HEK293T (cell line): ENCODE measurements around the gene HPCAL1.

Source experiments
- CTCF ChIA-PET: fragments of 350-600 bp; formaldehyde crosslinking; extraction: SDS; loops from one replicate; lab custom pipeline; 2021; ENCODE audit warnings: antibody characterized with exemption, inconsistent platforms; lab: Yijun Ruan, JAX
- POLR2A ChIA-PET: fragments of 350-600 bp; formaldehyde crosslinking; extraction: SDS; loops from one replicate; lab custom pipeline; 2020; ENCODE audit warnings: antibody characterized with exemption, inconsistent platforms; lab: Yijun Ruan, JAX
- DNase-seq: peaks from one replicate; pipeline ENCODE4 v3.0.0; 2012; ENCODE audit warnings: mixed read lengths; ENCODE audit errors: extremely low spot score
- ARNT ChIP-seq: fragments of 450-650 bp; IDR thresholded peaks from 2 replicates; pipeline ENCODE4 v1.6.1; 2017; ENCODE audit warnings: mild to moderate bottlenecking
- BHLHE40 ChIP-seq: fragments of 450-650 bp; IDR thresholded peaks from 2 replicates; pipeline ENCODE4 v1.6.1; 2016; ENCODE audit warnings: mild to moderate bottlenecking, moderate library complexity, borderline replicate concordance
- CTBP1 ChIP-seq: fragments of 450-650 bp; IDR thresholded peaks from 2 replicates; pipeline ENCODE4 v1.6.1; 2016; ENCODE audit warnings: borderline replicate concordance
- ELF4 ChIP-seq: fragments of 450-650 bp; IDR thresholded peaks from 2 replicates; pipeline ENCODE4 v1.6.1; 2017; ENCODE audit warnings: antibody characterized with exemption
- FOXA1 ChIP-seq: fragments of 450-650 bp; IDR thresholded peaks from 2 replicates; pipeline ENCODE4 v1.6.1; 2016; ENCODE audit warnings: mild to moderate bottlenecking
- FOXK2 ChIP-seq: fragments of 450-650 bp; IDR thresholded peaks from 2 replicates; pipeline ENCODE4 v1.6.1; 2016; ENCODE audit warnings: mild to moderate bottlenecking
- FOXM1 ChIP-seq: fragments of 450-650 bp; IDR thresholded peaks from 2 replicates; pipeline ENCODE4 v1.6.1; 2017; ENCODE audit warnings: mild to moderate bottlenecking, borderline replicate concordance
- HDGF ChIP-seq: fragments of 450-650 bp; IDR thresholded peaks from 2 replicates; pipeline ENCODE4 v1.6.1; 2017; ENCODE audit warnings: antibody characterized with exemption, borderline replicate concordance
- L3MBTL2 ChIP-seq: fragments of 450-650 bp; conservative IDR thresholded peaks from 2 replicates; pipeline ENCODE4 v1.6.1; 2016; ENCODE audit warnings: mild to moderate bottlenecking
- LEF1 ChIP-seq: fragments of 450-650 bp; IDR thresholded peaks from 2 replicates; pipeline ENCODE4 v1.6.1; 2017; ENCODE audit warnings: mild to moderate bottlenecking, borderline replicate concordance
- NFRKB ChIP-seq: fragments of 450-650 bp; IDR thresholded peaks from 2 replicates; pipeline ENCODE4 v1.6.1; 2016; ENCODE audit warnings: mild to moderate bottlenecking, moderate library complexity
- PKNOX1 ChIP-seq: fragments of 450-650 bp; IDR thresholded peaks from 2 replicates; pipeline ENCODE4 v1.6.1; 2016
- SP1 ChIP-seq: fragments of 450-650 bp; IDR thresholded peaks from 2 replicates; pipeline ENCODE4 v1.6.1; 2017
- SUZ12 ChIP-seq: fragments of 450-650 bp; IDR thresholded peaks from 2 replicates; pipeline ENCODE4 v1.6.1; 2016; ENCODE audit warnings: mild to moderate bottlenecking
- TARDBP ChIP-seq: fragments of 450-650 bp; IDR thresholded peaks from 2 replicates; pipeline ENCODE4 v1.6.1; 2016
- ZNF384 ChIP-seq: fragments of 450-650 bp; IDR thresholded peaks from 2 replicates; pipeline ENCODE4 v1.6.1; 2016

Gene HPCAL1

GRCh38 chr2:10350761-10351160 lies 48.1 kb downstream of the HPCAL1 start:
- TF ChIP-seq HDGF (no peak), LEF1 (no peak), ARNT (no peak), SP1 (no peak), CTBP1 (no peak), ZNF384 (no peak), FOXM1 (no peak), FOXK2 (no peak), ELF4 (no peak), TARDBP (no peak), L3MBTL2 (no peak), BHLHE40 (no peak), FOXA1 (no peak), PKNOX1 (no peak), NFRKB (no peak), SUZ12 (no peak)
- ChIA-PET CTCF (no interaction called here), POLR2A (no interaction called here)
- DNase-seq: no peak

- ChIA-PET CTCF (no interaction called here), POLR2A (no interaction called here)
- DNase-seq: no peak
- TF ChIP-seq L3MBTL2: no peak
- no peak for TF ChIP-seq SP1
- no peak for TF ChIP-seq FOXA1
- TF ChIP-seq CTBP1: no peak
- no peak for TF ChIP-seq ARNT
- TF ChIP-seq FOXM1: no peak
- TF ChIP-seq LEF1: no peak
- no peak for TF ChIP-seq NFRKB
- no peak for TF ChIP-seq BHLHE40
- TF ChIP-seq SUZ12: no peak
- no peak for TF ChIP-seq FOXK2
- TF ChIP-seq ELF4: no peak
- TF ChIP-seq TARDBP: no peak
- no peak for TF ChIP-seq HDGF
Observed at GRCh38 chr2:10352361-10352760, 49.7 kb downstream of the HPCAL1 start.

GRCh38 chr2:10352972-10353371 lies 50.3 kb downstream of the HPCAL1 start:
- CTCF ChIA-PET: no interaction called here
- POLR2A ChIA-PET: no interaction called here
- TF ChIP-seq PKNOX1 (no peak), BHLHE40 (no peak), CTBP1 (no peak), FOXK2 (no peak), HDGF (no peak), LEF1 (no peak), ELF4 (no peak), ARNT (no peak), L3MBTL2 (no peak), ZNF384 (no peak), SUZ12 (no peak), NFRKB (no peak)
- DNase-seq: no peak

GRCh38 chr2:10353931-10354330 lies 51.2 kb downstream of the HPCAL1 start:
- ChIA-PET POLR2A (no interaction called here), CTCF (no interaction called here)

GRCh38 chr2:10354399-10354798 lies 51.7 kb downstream of the HPCAL1 start:
- POLR2A ChIA-PET: no interaction called here
- CTCF ChIA-PET: no interaction called here
- no peak for DNase-seq
- TF ChIP-seq SP1: no peak
- TF ChIP-seq HDGF: no peak
- no peak for TF ChIP-seq ZNF384
- no peak for TF ChIP-seq FOXA1
- no peak for TF ChIP-seq L3MBTL2
- no peak for TF ChIP-seq CTBP1
- TF ChIP-seq SUZ12: no peak

More at GRCh38 chr2:10353931-10354330, 51.2 kb downstream of the HPCAL1 start:
- DNase-seq: no peak
- no peak for TF ChIP-seq ARNT
- no peak for TF ChIP-seq FOXM1
- TF ChIP-seq ELF4: no peak
- TF ChIP-seq SP1: no peak
- no peak for TF ChIP-seq NFRKB
- no peak for TF ChIP-seq SUZ12

- POLR2A ChIA-PET: no interaction called here
- TF ChIP-seq ARNT (no peak), NFRKB (no peak), HDGF (no peak), FOXK2 (no peak), TARDBP (no peak), ELF4 (no peak), L3MBTL2 (no peak), SP1 (no peak), CTBP1 (no peak), FOXM1 (no peak), FOXA1 (no peak), ZNF384 (no peak), BHLHE40 (no peak)
- DNase-seq: no peak
- CTCF ChIA-PET: no interaction called here
Observed at GRCh38 chr2:10355471-10356438, 53.1 kb downstream of the HPCAL1 start.
